Kidney (tissue), 14 donors: ENCODE results near the gene CHAT. TPM values are rescaled to one million over a fixed set of nuclear protein-coding genes. Genes with fewer than 3 reads are reported as not detected.

Experiments used
- DNase-seq, 5 donors: peaks; one replicate each; pipeline ENCODE4 v3.0.0-alpha.2; 2013 to 2020
- FAIRE-seq: peaks from 2 replicates; lab custom pipeline; 2012; peaks lifted over from hg19 to GRCh38; lab: Jason Lieb, UNC
- H3K27ac ChIP-seq, 2 donors: one replicate each; pipeline ENCODE4 v1.7.0; 2013; ENCODE audit warnings: low read depth in 2 of 2, low read length in 2 of 2, inconsistent platforms in 1 of 2
- H3K27me3 ChIP-seq: one replicate; pipeline ENCODE4 v1.7.1; 2013; ENCODE audit warnings: low read length, inconsistent platforms; ENCODE audit not compliant: control insufficient read depth, insufficient read depth
- H3K36me3 ChIP-seq, 3 donors: one replicate each; pipeline versions ENCODE4 v1.7.0 to v1.7.1; 2013; ENCODE audit warnings: low read length in 3 of 3, control low read depth in 1 of 3, inconsistent platforms in 1 of 3; ENCODE audit not compliant: insufficient read depth in 3 of 3, control insufficient read depth in 2 of 3
- H3K4me1 ChIP-seq, 3 donors: one replicate each; pipeline versions ENCODE4 v1.7.0 to v1.7.1; 2013; ENCODE audit warnings: low read length in 3 of 3, inconsistent platforms in 1 of 3, low read depth in 1 of 3; ENCODE audit not compliant: control insufficient read depth in 2 of 3, insufficient read depth in 2 of 3
- H3K4me3 ChIP-seq, 3 donors: one replicate each; pipeline versions ENCODE4 v1.7.0 to v1.8.1; 2013; ENCODE audit warnings: low read length in 3 of 3, control low read depth in 1 of 3, inconsistent platforms in 1 of 3
- H3K9ac ChIP-seq, 3 donors: one replicate each; pipeline versions ENCODE4 v1.7.0 to v1.7.1; 2013; ENCODE audit warnings: low read length in 3 of 3, control low read depth in 1 of 3, inconsistent platforms in 1 of 3
- H3K9me3 ChIP-seq, 3 donors: one replicate each; pipeline versions ENCODE4 v1.7.0 to v1.7.1; 2013; ENCODE audit warnings: low read length in 3 of 3, control low read depth in 1 of 3, inconsistent platforms in 1 of 3; ENCODE audit not compliant: control insufficient read depth in 2 of 3, insufficient read depth in 1 of 3
- CTCF ChIP-seq: IDR thresholded peaks from 3 replicates; pipeline ENCODE4 v1.5.1; 2012; ENCODE audit warnings: mild to moderate bottlenecking, moderate library complexity, borderline replicate concordance; ENCODE audit not compliant: insufficient read depth; ENCODE audit errors: extremely low read depth
- intact Hi-C: fragments of 100-400 bp; cut with DNase I; formaldehyde crosslinking; loops from one replicate; pipeline ENCODE4 v1.11.1; 2022
- polyA plus RNA-seq: library from polyadenylated mRNA; stranded (reverse); fragments of 350-450 nt; fragmentation: Illumina TruSeq; extraction: RNeasy Lipid Tissue Mini Kit (QIAGEN cat#74804); gene quantifications from one replicate; pipeline ENCODE4 v1.2.3, GENCODE V29; 2014; ENCODE audit warnings: low read depth, low replicate concordance; ENCODE audit not compliant: insufficient read depth
- total RNA-seq: library from RNA; stranded (reverse); fragmentation: NEBNext Ultra II Directional; extraction: Animal tissue kit (Norgen Biotek cat#: 25700); gene quantifications from one replicate; pipeline ENCODE4 v1.2.1, GENCODE V29; 2021
- donor health status: control.
- donor health status: control.
- donor health status: control.
- donor health status: control.
- donor health status: control.
- donor health status: DM: yes; HTN: yes; CAD: no.
- donor health status: Normal renal cell carcinoma (clear cell type).

The CHAT gene
- total and polyA plus RNA-seq, 2 donors from 2014 or later = not detected

- FAIRE-seq = no peak
- Histone ChIP-seq H3K4me1 (no peaks in the 10 kb centered on the region), H3K4me3 (no peak overlapping the region), H3K27me3 (peaks cover 3% of the 10 kb centered on the region), H3K9ac (no peak overlapping the region), H3K9me3 (peaks cover 0 to 4% (median 0%) of the 10 kb centered on the region in 3 donors), H3K27ac (no peak overlapping the region), H3K36me3 (no peaks in the 10 kb centered on the region)
- intact Hi-C loops = no loop called here
- no peak for TF ChIP-seq CTCF
- DNase-seq = no peak
Observed at GRCh38 chr10:49667991-49668390, 54.2 kb downstream of the CHAT start.

- intact Hi-C loops = no loop called here
- Histone ChIP-seq H3K4me3 (no peak overlapping the region), H3K27me3 (peaks cover 3% of the 10 kb centered on the region), H3K9me3 (peaks cover 0 to 4% (median 0%) of the 10 kb centered on the region in 3 donors), H3K27ac (no peak overlapping the region), H3K9ac (no peak overlapping the region), H3K36me3 (no peaks in the 10 kb centered on the region), H3K4me1 (no peaks in the 10 kb centered on the region)
- DNase-seq = no peak
- TF ChIP-seq CTCF = no peak
- no peak for FAIRE-seq
Observed at GRCh38 chr10:49668684-49669083, 54.8 kb downstream of the CHAT start.

- no peaks in the 10 kb centered on the region for H3K36me3 ChIP-seq
- H3K9me3 ChIP-seq = no peaks in the 10 kb centered on the region
- FAIRE-seq = no peak
- no peak overlapping the region for H3K9ac ChIP-seq
- H3K27me3 ChIP-seq = peaks cover 8% of the 10 kb centered on the region
- H3K4me3 ChIP-seq = peak overlapping the region in 2 of 3 donors; percentile 39 to 51
- H3K4me1 ChIP-seq = peaks cover 0 to 2% (median 0%) of the 10 kb centered on the region in 3 donors
- H3K27ac ChIP-seq = no peak overlapping the region
- no peak for DNase-seq
- intact Hi-C loops = no loop called here
- TF ChIP-seq CTCF = no peak
Observed at GRCh38 chr10:49678827-49679479, 65.1 kb downstream of the CHAT start.
